IPS-NIHi7 (cell line): Measurements from ENCODE around the gene NAP1L1.
"Not testable (repeated sequence)": the region's sequence is repeated elsewhere in the genome, so short reads cannot be mapped to it uniquely, and the experiment has no call there.

Experiments used
- DNase-seq: peaks from one replicate; pipeline ENCODE4 v3.0.0; 2012; ENCODE audit warnings: mixed read lengths; ENCODE audit errors: extremely low spot score

The NAP1L1 gene

GRCh38 chr12:75990189-75990912 is 94.1 kb downstream of the NAP1L1 start:
- DNase-seq, result no peak

- not testable (repeated sequence) for DNase-seq
Measured at GRCh38 chr12:75987709-75988108, 96.8 kb downstream of the NAP1L1 start.
